Activated CD4-positive, alpha-beta memory T cell treated with anti-CD3 and anti-CD28 coated beads for 36 hours (primary cell): ENCODE results near the gene NUP205. TPM values are rescaled to one million over a fixed set of nuclear protein-coding genes. Genes with fewer than 3 reads are reported as not detected.
"Not testable (repeated sequence)": the region's sequence is repeated elsewhere in the genome, so short reads cannot be mapped to it uniquely, and the experiment has no call there.

Experiments
- CTCF ChIA-PET: fragments of 350-600 bp; sonication (Branson Sonifier 250); formaldehyde crosslinking; loops from one replicate; lab custom pipeline; 2021; ENCODE audit warnings: antibody characterized with exemption, inconsistent platforms; lab: Charles Lee
- POLR2A ChIA-PET: fragments of 350-600 bp; sonication (Branson Sonifier 250); formaldehyde crosslinking; loops from one replicate; lab custom pipeline; 2021; ENCODE audit warnings: antibody characterized with exemption; lab: Charles Lee
- DNase-seq: peaks from one replicate; pipeline ENCODE4 v3.0.0-alpha.2; 2020
- H3K27ac Mint-ChIP-seq: one replicate; pipeline ENCODE4 v1.8.0; 2021; ENCODE audit warnings: mixed read lengths
- H3K27me3 Mint-ChIP-seq: one replicate; pipeline ENCODE4 v1.8.0; 2021; ENCODE audit warnings: mixed read lengths
- H3K36me3 Mint-ChIP-seq: one replicate; pipeline ENCODE4 v1.8.0; 2021; ENCODE audit warnings: mixed read lengths
- H3K4me1 Mint-ChIP-seq: one replicate; pipeline ENCODE4 v1.8.0; 2021; ENCODE audit warnings: low read depth, mixed read lengths
- H3K4me3 Mint-ChIP-seq: one replicate; pipeline ENCODE4 v1.8.0; 2021; ENCODE audit warnings: mild to moderate bottlenecking, mixed read lengths
- H3K9me3 Mint-ChIP-seq: one replicate; pipeline ENCODE4 v1.8.0; 2021; ENCODE audit warnings: mixed read lengths
- intact Hi-C: fragments of 100-400 bp; cut with micrococcal nuclease; formaldehyde crosslinking; loops from one replicate; pipeline ENCODE4 v1.15.1; 2023
- total RNA-seq, 2 experiments: library from RNA; stranded (reverse); gene quantifications; one replicate each; pipeline ENCODE4 v1.2.3, GENCODE V29; 2021

NUP205 gene
- total RNA-seq, 2 experiments from 2014 or later, result 126 to 132 TPM

DNA sequence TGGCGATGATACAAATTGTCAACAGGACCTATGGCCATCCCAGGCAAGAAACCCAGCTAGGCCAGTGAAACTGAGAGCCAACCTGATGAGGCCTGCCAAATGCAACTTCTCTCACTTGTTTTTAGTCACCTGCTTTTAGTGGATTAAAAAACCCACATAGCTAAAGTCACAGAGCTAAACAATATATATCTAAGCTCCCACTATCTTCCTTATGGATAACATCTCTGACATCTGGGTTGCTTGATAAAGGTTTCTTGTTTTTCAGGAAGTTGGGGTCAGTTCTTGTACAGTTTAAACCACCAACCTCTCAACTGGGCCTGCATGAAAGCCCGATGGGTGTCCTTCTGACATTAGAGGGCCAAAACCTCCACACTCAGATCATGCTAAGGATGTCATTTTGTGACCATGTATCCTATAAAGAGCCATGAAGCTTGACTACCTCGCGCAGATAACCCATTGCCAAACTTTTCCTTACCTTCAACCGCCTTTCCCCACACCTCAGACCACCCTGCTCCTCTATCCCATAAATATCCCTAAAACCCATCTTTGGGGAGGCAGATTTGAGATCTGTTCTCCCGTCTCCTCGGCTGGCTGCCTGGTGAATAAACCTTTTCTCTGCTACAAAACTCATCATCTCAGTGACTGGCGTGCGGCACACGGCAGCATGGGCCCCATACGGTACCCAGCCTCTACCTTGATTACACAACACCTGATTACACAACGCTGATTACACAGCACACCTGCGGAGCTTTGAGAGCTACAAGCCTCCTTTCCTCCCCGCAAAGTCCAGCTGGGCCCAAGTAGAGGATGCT lies 103.8 kb downstream of the NUP205 start:
- DNase-seq, result no peak
- Mint-ChIP-seq H3K36me3 (peaks cover 3% of the 10 kb centered on the region), H3K9me3 (no peaks in the 10 kb centered on the region), H3K27me3 (no peaks in the 10 kb centered on the region), H3K27ac (peak overlapping the region; percentile 96), H3K4me1 (peaks cover 37% of the 10 kb centered on the region), H3K4me3 (peak overlapping the region; percentile 95)
- intact Hi-C loops, result loop anchor here (1.0 to 10.0 kb wide), 10 partner anchors 104 to 1014 kb away; partner anchors contain the start of genes BPGM, CNOT4, NUP205 and TMEM140
- CTCF ChIA-PET, result interaction anchor here (0.6 to 7.7 kb wide), 4 partner anchors 11 to 50 kb away, joined by 3 to 40 read pairs (median 10); no protein-coding TSS in a partner anchor
- POLR2A ChIA-PET, result interaction anchor here (1.1 to 2.3 kb wide), 4 partner anchors 17 to 371 kb away, joined by 3 to 11 read pairs (median 4); no protein-coding TSS in a partner anchor

DNA sequence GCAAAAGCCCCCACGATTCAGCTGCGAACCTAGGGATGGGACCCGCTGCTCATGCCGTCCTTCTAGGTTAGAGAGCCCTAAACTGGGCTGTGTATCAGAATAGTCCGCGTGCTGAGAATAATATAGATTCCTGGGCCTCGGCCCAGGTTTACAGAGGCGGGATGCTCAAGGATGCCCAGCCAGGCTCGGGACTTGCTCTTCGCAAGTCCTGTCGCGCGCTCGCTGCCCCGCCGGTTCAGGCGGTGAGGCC lies 104.3 kb downstream of the NUP205 start:
- DNase-seq, result no peak
- peak overlapping the region; percentile 96 for H3K27ac Mint-ChIP-seq
- no peaks in the 10 kb centered on the region for H3K9me3 Mint-ChIP-seq
- peaks cover 41% of the 10 kb centered on the region for H3K4me1 Mint-ChIP-seq
- peak overlapping the region; percentile 95 for H3K4me3 Mint-ChIP-seq
- POLR2A ChIA-PET, result interaction anchor here (0.7 to 2.3 kb wide), 5 partner anchors 17 to 452 kb away, joined by 3 to 11 read pairs (median 3); no protein-coding TSS in a partner anchor
- CTCF ChIA-PET, result interaction anchor here (1.0 to 7.7 kb wide), 6 partner anchors 12 to 514 kb away, joined by 3 to 40 read pairs (median 6); partner anchors contain the start of gene TMEM140
- no peaks in the 10 kb centered on the region for H3K27me3 Mint-ChIP-seq
- intact Hi-C loops, result loop anchor here (1.0 to 10.0 kb wide), 10 partner anchors 105 to 1015 kb away; partner anchors contain the start of genes BPGM, CNOT4, NUP205 and TMEM140
- peaks cover 3% of the 10 kb centered on the region for H3K36me3 Mint-ChIP-seq

DNA sequence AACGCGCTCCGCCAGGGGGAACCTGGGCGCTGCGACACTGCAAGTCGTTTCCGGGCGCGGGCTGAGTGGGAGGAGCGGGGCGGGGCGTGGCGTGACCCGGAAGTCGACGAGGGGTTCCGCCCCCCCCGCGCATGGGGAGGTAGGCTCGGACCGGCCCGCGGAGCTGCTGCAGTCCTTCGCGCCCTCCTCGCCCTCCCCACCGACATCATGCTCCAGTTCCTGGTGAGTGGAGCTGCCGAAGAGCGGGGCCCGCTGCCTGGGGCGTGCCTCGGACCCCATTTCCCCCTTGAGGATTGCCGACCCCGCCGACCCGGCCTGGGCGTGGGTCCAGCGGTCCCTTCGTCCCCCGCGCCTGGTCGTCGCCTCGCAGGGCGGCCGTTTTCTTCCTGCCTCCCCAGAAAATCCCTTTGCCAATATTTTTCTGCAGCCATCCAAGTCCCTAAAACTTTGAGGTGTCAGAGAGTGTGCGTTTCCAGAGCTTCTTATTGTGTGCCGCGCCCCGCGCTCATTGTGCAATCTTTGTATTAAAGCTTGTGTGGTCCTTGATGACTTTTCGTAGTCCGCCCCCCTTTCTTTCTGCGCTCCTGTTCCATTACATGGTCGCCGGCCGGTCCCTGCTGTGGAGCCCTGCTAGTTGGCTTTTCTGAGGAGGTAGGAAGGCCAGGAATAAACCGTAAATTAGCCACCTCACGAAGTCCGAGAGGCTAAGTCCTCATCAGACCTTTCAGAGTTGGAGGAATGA lies 104.8 kb downstream of the NUP205 start, which contains the start of gene STMP1:
STMP1 (plus strand) TSS at position 142 of the 742 bp plus-strand sequence.
- peak; percentile 97 for DNase-seq
- H3K4me3 Mint-ChIP-seq, result peak within 1 kb of the TSS; percentile 95
- H3K9me3 Mint-ChIP-seq, result no peaks in the 10 kb centered on the region
- peaks cover 41% of the 10 kb centered on the region for H3K4me1 Mint-ChIP-seq
- ChIA-PET CTCF (interaction anchor here (0.6 to 7.7 kb wide), 9 partner anchors 8 to 514 kb away, joined by 3 to 40 read pairs (median 4); partner anchors contain the start of gene TMEM140), POLR2A (interaction anchor here (0.7 to 2.3 kb wide), 4 partner anchors 19 to 452 kb away, joined by 3 to 11 read pairs (median 5); no protein-coding TSS in a partner anchor)
- no peaks in the 10 kb centered on the region for H3K27me3 Mint-ChIP-seq
- peak within 1 kb of the TSS; percentile 96 for H3K27ac Mint-ChIP-seq
- H3K36me3 Mint-ChIP-seq, result peaks cover 3% of the 10 kb centered on the region
- intact Hi-C loops, result loop anchor here (1.0 to 10.0 kb wide), 10 partner anchors 105 to 1015 kb away; partner anchors contain the start of genes BPGM, CNOT4, NUP205 and TMEM140

DNA sequence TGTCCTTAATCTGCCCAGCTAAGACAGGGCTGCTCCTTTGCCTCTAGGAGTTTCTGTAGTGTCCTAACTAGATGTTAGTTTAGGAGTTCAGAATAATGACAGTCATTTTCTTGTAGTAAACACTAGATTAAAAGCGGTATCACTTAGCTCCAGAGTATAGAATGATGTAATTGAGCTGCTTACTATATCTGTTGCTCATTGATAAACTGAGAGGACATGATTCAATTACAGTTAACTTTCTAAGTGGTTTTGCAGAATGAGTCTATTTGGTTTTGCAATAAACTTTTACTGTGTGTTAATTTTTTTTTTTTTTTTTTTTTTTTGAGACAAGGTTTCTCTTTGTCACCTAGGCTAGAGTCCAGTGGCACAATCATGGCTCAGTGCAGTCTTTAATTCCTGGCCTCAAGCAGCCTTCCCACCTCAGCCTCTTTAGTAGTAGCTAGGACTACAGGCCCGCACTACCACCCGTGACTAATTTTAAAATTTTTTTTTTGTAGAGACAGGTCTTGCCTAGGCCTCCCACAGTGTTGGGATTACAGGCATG lies 106.4 kb downstream of the NUP205 start:
- Mint-ChIP-seq H3K4me3 (peak overlapping the region; percentile 95), H3K4me1 (peaks cover 52% of the 10 kb centered on the region), H3K27ac (peak overlapping the region; percentile 82), H3K9me3 (no peaks in the 10 kb centered on the region), H3K27me3 (no peaks in the 10 kb centered on the region), H3K36me3 (peaks cover 15% of the 10 kb centered on the region)
- ChIA-PET POLR2A (no interaction called here), CTCF (interaction anchor here (1.4 to 7.7 kb wide), 2 partner anchors 9 to 19 kb away, joined by 11 to 40 read pairs; no protein-coding TSS in a partner anchor)
- peak; percentile 15 for DNase-seq
- intact Hi-C loops, result loop anchor here (1.0 to 10.0 kb wide), 9 partner anchors 17 to 1017 kb away; partner anchors contain the start of genes BPGM, MTPN, TMEM140 and WDR91

DNA sequence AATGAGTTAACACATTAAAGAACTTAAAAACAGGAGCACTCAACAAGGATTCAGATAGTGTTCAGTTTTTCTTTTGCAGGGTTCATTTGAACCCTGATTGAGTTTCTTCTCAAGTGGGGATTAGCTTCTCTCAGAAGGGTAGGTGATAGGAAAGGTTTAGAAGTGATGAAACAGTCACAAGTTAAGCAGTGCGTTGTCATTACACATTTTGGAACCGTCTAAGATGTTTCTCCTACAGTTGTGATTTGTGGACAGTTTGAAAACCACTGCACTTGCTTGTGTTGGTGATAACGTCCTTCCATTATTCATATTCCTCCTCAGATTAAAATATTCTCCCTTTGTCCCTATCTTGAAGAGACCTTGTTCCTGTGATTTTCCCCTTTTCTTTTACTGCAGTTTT lies 107.3 kb downstream of the NUP205 start:
- H3K27ac Mint-ChIP-seq, result no peak overlapping the region
- intact Hi-C loops, result loop anchor here (10.0 kb wide), 1 partner anchor 930 kb away; no protein-coding TSS in a partner anchor
- POLR2A ChIA-PET, result no interaction called here
- CTCF ChIA-PET, result interaction anchor here (1.4 to 7.7 kb wide), 2 partner anchors 8 to 20 kb away, joined by 11 to 40 read pairs; no protein-coding TSS in a partner anchor
- peaks cover 57% of the 10 kb centered on the region for H3K4me1 Mint-ChIP-seq
- no peaks in the 10 kb centered on the region for H3K27me3 Mint-ChIP-seq
- H3K36me3 Mint-ChIP-seq, result peaks cover 15% of the 10 kb centered on the region
- no peaks in the 10 kb centered on the region for H3K9me3 Mint-ChIP-seq
- no peak overlapping the region for H3K4me3 Mint-ChIP-seq
- no peak for DNase-seq

DNA sequence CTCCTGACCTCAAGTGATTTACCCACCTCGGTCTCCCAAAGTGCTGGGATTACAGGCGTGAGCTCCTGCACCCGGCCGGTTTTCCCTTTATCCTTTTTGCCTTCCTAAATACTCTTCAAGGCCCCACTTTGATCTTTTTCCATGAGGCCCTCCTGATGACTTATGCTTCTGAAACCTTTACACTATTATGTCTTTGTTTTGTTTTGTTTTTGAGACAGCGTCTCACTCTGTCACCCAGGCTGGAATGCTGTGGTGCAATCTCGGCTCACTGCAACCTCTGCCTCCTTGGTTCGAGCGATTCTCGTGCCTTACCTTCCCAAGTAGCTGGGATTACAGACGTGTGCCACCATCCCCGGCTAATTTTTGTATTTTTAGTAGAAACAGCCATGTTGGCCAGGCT lies 108.4 kb downstream of the NUP205 start:
- no peaks in the 10 kb centered on the region for H3K9me3 Mint-ChIP-seq
- H3K27ac Mint-ChIP-seq, result no peak overlapping the region
- intact Hi-C loops, result loop anchor here (10.0 kb wide), 1 partner anchor 931 kb away; no protein-coding TSS in a partner anchor
- peaks cover 15% of the 10 kb centered on the region for H3K36me3 Mint-ChIP-seq
- ChIA-PET CTCF (no interaction called here), POLR2A (no interaction called here)
- peaks cover 60% of the 10 kb centered on the region for H3K4me1 Mint-ChIP-seq
- no peaks in the 10 kb centered on the region for H3K27me3 Mint-ChIP-seq
- H3K4me3 Mint-ChIP-seq, result no peak overlapping the region
- DNase-seq, result no peak

DNA sequence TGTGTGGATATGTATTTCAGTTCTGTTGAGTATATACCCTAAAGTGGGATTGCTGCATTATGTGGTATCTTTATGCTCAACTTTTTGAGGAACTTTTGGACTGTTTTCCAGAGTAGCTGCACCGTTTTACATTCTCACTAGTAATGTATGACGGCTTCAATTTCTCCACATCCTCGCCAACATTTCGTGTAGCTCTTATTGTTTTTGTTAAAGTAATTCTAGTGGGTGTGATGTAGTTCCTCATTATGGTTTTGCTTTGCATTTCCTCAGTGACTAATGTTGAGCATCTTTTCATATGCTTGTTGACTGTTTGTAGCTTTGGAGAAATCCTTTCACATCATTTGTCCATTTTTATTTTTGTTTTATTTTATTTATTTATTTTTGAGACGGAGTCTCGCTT lies 109.1 kb downstream of the NUP205 start:
- DNase-seq, result no peak
- no peak overlapping the region for H3K27ac Mint-ChIP-seq
- H3K36me3 Mint-ChIP-seq, result peaks cover 15% of the 10 kb centered on the region
- no peak overlapping the region for H3K4me3 Mint-ChIP-seq
- no peaks in the 10 kb centered on the region for H3K9me3 Mint-ChIP-seq
- no peaks in the 10 kb centered on the region for H3K27me3 Mint-ChIP-seq
- H3K4me1 Mint-ChIP-seq, result peaks cover 56% of the 10 kb centered on the region
- ChIA-PET POLR2A (no interaction called here), CTCF (no interaction called here)
- intact Hi-C loops, result loop anchor here (10.0 kb wide), 1 partner anchor 932 kb away; no protein-coding TSS in a partner anchor

DNA sequence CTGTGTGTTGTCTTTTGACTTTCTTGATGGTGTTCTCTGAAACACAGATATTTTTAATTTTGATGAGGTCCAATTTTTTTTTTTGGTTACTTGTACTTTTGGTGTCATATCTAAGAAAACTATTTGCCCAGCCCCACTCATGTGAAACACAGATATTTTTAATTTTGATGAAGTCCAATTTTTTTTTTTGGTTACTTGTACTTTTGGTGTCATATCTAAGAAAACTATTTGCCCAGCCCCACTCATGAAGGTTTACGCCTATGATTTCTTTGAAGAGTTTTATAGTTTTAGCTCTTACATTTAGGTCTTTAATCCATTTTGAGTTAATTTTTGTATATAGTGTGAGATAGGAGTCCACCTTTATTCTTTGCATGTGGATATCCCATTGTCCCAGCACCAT lies 109.9 kb downstream of the NUP205 start:
- H3K27ac Mint-ChIP-seq, CTCF ChIA-PET, H3K27me3 Mint-ChIP-seq, POLR2A ChIA-PET, DNase-seq, H3K4me3 Mint-ChIP-seq, H3K9me3 Mint-ChIP-seq: not testable (repeated sequence)
- Mint-ChIP-seq H3K36me3 (peaks cover 14% of the 10 kb centered on the region), H3K4me1 (peaks cover 56% of the 10 kb centered on the region)
- intact Hi-C loops, result loop anchor here (10.0 kb wide), 1 partner anchor 933 kb away; no protein-coding TSS in a partner anchor

DNA sequence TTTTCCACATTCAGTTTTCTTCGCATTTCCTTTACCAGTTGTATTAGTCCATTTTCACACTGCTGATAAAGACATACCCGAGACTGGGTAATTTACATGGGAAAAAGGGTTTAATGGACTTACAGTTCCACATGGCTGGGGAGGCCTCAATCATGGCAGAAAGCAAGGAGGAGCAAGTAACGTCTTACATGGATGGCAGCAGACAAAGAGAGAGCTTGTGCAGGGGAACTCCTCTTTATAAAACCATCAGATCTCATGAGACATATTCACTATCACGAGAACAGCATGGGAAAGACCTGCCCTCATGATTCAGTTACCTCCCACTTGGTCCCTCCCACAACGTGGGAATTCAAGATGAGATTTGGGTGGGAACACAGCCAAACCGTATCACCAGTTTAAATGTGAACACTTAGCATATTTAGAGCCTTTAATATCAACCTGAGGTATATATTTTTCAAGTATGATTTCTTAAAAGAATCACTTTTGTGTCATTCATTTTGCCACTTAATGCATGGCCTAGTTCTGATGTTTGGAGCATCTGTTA lies 111.2 kb downstream of the NUP205 start:
- POLR2A ChIA-PET, DNase-seq, H3K9me3 Mint-ChIP-seq, H3K4me3 Mint-ChIP-seq, H3K27me3 Mint-ChIP-seq, H3K27ac Mint-ChIP-seq: not testable (repeated sequence)
- H3K4me1 Mint-ChIP-seq, result peaks cover 53% of the 10 kb centered on the region
- peaks cover 18% of the 10 kb centered on the region for H3K36me3 Mint-ChIP-seq
- intact Hi-C loops, result loop anchor here (10.0 kb wide), 1 partner anchor 934 kb away; no protein-coding TSS in a partner anchor
- CTCF ChIA-PET, result interaction anchor here (1.0 kb wide), 1 partner anchor 394 kb away, joined by 3 read pairs; no protein-coding TSS in a partner anchor

DNA sequence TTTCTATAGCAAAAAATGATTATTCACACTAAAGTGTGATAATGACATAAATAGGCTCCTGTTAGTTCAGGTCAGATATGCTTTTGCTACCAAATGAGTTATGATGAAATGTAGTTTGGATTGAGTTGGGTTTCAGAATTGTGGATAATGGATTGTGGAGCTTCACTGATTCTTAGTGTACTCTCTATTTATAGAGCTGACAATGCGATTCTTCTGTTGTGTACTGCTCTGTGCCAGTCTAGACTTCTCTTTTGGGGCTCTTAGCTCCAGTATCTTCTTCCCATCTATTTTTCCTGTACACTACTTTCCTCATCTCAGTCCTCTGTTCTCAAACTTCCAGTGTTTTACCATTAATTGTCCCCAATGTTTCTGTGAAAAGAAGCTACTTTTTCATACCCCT lies 112.1 kb downstream of the NUP205 start:
- Mint-ChIP-seq H3K27me3 (no peaks in the 10 kb centered on the region), H3K4me3 (no peak overlapping the region), H3K4me1 (peaks cover 46% of the 10 kb centered on the region), H3K36me3 (peaks cover 23% of the 10 kb centered on the region), H3K9me3 (no peaks in the 10 kb centered on the region), H3K27ac (no peak overlapping the region)
- ChIA-PET CTCF (interaction anchor here (1.0 to 1.6 kb wide), 3 partner anchors 11 to 395 kb away, joined by 3 to 5 read pairs (median 3); no protein-coding TSS in a partner anchor), POLR2A (no interaction called here)
- intact Hi-C loops, result loop anchor here (10.0 kb wide), 1 partner anchor 935 kb away; no protein-coding TSS in a partner anchor
- no peak for DNase-seq

DNA sequence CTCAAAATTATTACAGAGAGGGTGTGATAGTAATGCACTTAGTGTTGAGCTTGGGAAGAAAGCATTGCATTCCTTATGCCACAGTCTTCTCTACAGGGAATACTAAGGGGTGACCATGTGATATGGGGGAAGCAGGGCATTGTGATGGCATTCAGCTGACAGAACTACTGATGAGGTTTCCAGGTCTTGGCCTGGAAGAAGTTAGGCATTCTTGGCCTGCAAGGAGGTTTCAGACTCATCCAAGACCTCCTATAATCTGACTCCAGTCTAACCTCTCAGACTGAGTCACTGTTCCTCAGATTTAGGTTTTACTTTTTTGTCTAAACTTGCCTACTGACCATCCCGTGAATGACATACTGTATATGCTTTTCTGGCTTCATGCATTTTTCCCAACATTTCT lies 112.5 kb downstream of the NUP205 start:
- POLR2A ChIA-PET, result no interaction called here
- CTCF ChIA-PET, result interaction anchor here (0.8 to 1.6 kb wide), 3 partner anchors 8 to 390 kb away, joined by 3 to 5 read pairs (median 3); partner anchors contain the start of gene STMP1
- no peak for DNase-seq
- no peaks in the 10 kb centered on the region for H3K9me3 Mint-ChIP-seq
- peaks cover 42% of the 10 kb centered on the region for H3K4me1 Mint-ChIP-seq
- no peak overlapping the region for H3K4me3 Mint-ChIP-seq
- intact Hi-C loops, result no loop called here
- H3K36me3 Mint-ChIP-seq, result peaks cover 25% of the 10 kb centered on the region
- H3K27ac Mint-ChIP-seq, result no peak overlapping the region
- H3K27me3 Mint-ChIP-seq, result no peaks in the 10 kb centered on the region
